CD14-positive monocyte (primary cell): ENCODE data around the gene CCL28. TPM values are rescaled to one million over a fixed set of nuclear protein-coding genes. Genes with fewer than 3 reads are reported as not detected.

ENCODE experiments used
- DNase-seq, 3 donors: peaks; one replicate each; pipeline ENCODE4 v3.0.0-alpha.2; 2011 to 2022
- H2AFZ ChIP-seq: 2 replicates; pipeline ENCODE4 v1.6.0; 2012; ENCODE audit warnings: mild to moderate bottlenecking, low read depth, low read length, inconsistent platforms; ENCODE audit not compliant: insufficient read depth, poor library complexity, severe bottlenecking
- H3K27ac ChIP-seq, 2 donors: 1 replicate in 1 of 2; 2 replicates in 1 of 2; pipeline ENCODE4 v1.5.1; 2012 to 2013; ENCODE audit warnings: low read length in 2 of 2, control low read depth in 1 of 2, inconsistent platforms in 1 of 2, low read depth in 1 of 2, mild to moderate bottlenecking in 1 of 2
- H3K27me3 ChIP-seq, 2 donors: one replicate each; pipeline versions ENCODE4 v1.6.0 to v1.6.1; 2011 to 2013; ENCODE audit warnings: low read length in 2 of 2; ENCODE audit not compliant: control insufficient read depth in 2 of 2, insufficient read depth in 2 of 2
- H3K36me3 ChIP-seq, 2 donors: replicated peaks in 1 of 2; 1 replicate in 1 of 2; 2 replicates in 1 of 2; pipeline versions ENCODE4 v1.5.1 to v1.6.1; 2012 to 2013; ENCODE audit warnings: low read length in 2 of 2, control low read depth in 1 of 2, inconsistent platforms in 1 of 2, mild to moderate bottlenecking in 1 of 2; ENCODE audit not compliant: insufficient read depth in 2 of 2, control insufficient read depth in 1 of 2
- H3K4me1 ChIP-seq, 2 donors: 1 replicate in 1 of 2; 2 replicates in 1 of 2; pipeline versions ENCODE4 v1.5.1 to v1.6.1; 2012 to 2013; ENCODE audit warnings: low read length in 2 of 2, control low read depth in 1 of 2, inconsistent platforms in 1 of 2, mild to moderate bottlenecking in 1 of 2, moderate library complexity in 1 of 2; ENCODE audit not compliant: insufficient read depth in 2 of 2, control insufficient read depth in 1 of 2
- H3K4me2 ChIP-seq: replicated peaks from 2 replicates; pipeline ENCODE3; 2012; ENCODE audit warnings: low read length, moderate library complexity, mild to moderate bottlenecking; ENCODE audit not compliant: poor library complexity, severe bottlenecking; ENCODE audit errors: extremely low read depth
- H3K4me3 ChIP-seq, 3 experiments: fragments of 200-600 bp in 1 of 3; sonication (generic) in 1 of 3; replicated peaks in 1 of 3; 1 replicate in 2 of 3; 2 replicates in 1 of 3; pipeline ENCODE4 v1.5.1; 2011 to 2013; ENCODE audit warnings: low read length in 3 of 3, mild to moderate bottlenecking in 3 of 3, control low read depth in 2 of 3, low read depth in 2 of 3, inconsistent platforms in 1 of 3, moderate library complexity in 1 of 3
- H3K79me2 ChIP-seq: 2 replicates; pipeline ENCODE4 v1.6.0; 2012; ENCODE audit warnings: mild to moderate bottlenecking, control low read depth, inconsistent platforms, low read length, moderate library complexity; ENCODE audit not compliant: insufficient read depth
- H3K9ac ChIP-seq: 2 replicates; pipeline ENCODE4 v1.6.0; 2017; ENCODE audit warnings: low read length, mild to moderate bottlenecking; ENCODE audit not compliant: insufficient read depth, poor library complexity, severe bottlenecking
- H3K9me3 ChIP-seq, 2 donors: replicated peaks in 1 of 2; 1 replicate in 1 of 2; 2 replicates in 1 of 2; pipeline versions ENCODE4 v1.5.1 to v1.6.1; 2012 to 2013; ENCODE audit warnings: low read length in 2 of 2, control low read depth in 1 of 2; ENCODE audit not compliant: control insufficient read depth in 1 of 2, insufficient read depth in 1 of 2
- H4K20me1 ChIP-seq: 2 replicates; pipeline ENCODE4 v1.6.0; 2012; ENCODE audit warnings: mild to moderate bottlenecking, low read length, control low read depth, moderate library complexity; ENCODE audit not compliant: insufficient read depth
- H3K27ac Mint-ChIP-seq, 7 donors: one replicate each; pipeline ENCODE4 v1.8.0; 2020; ENCODE audit warnings: mild to moderate bottlenecking in 7 of 7, mixed read lengths in 7 of 7, moderate library complexity in 6 of 7, inconsistent platforms in 2 of 7
- H3K27me3 Mint-ChIP-seq, 3 donors: one replicate each; pipeline ENCODE4 v1.8.0; 2021 to 2022; ENCODE audit warnings: low read depth in 3 of 3, mild to moderate bottlenecking in 3 of 3, mixed read lengths in 3 of 3, moderate library complexity in 3 of 3, inconsistent platforms in 1 of 3
- H3K36me3 Mint-ChIP-seq, 2 donors: one replicate each; pipeline ENCODE4 v1.8.0; 2020; ENCODE audit warnings: mixed read lengths in 2 of 2, inconsistent platforms in 1 of 2, mild to moderate bottlenecking in 1 of 2
- H3K4me1 Mint-ChIP-seq: one replicate; pipeline ENCODE4 v1.8.0; 2020; ENCODE audit warnings: mild to moderate bottlenecking, mixed read lengths
- H3K4me3 Mint-ChIP-seq, 2 donors: one replicate each; pipeline ENCODE4 v1.8.0; 2020; ENCODE audit warnings: mild to moderate bottlenecking in 2 of 2, mixed read lengths in 2 of 2, moderate library complexity in 1 of 2
- H3K9me3 Mint-ChIP-seq, 7 donors: one replicate each; pipeline ENCODE4 v1.8.0; 2020 to 2022; ENCODE audit warnings: mixed read lengths in 7 of 7, mild to moderate bottlenecking in 6 of 7, moderate library complexity in 6 of 7, inconsistent platforms in 2 of 7
- WGBS: methylation state at CpG from one replicate; pipeline ENCODE4 v1.1.5; 2013; ENCODE audit warnings: missing lambda C conversion rate; ENCODE audit not compliant: insufficient coverage; 5-methylcytosine and 5-hydroxymethylcytosine counted together
- intact Hi-C, 2 donors: fragments of 100-400 bp; cut with micrococcal nuclease; formaldehyde crosslinking; loops; one replicate each; pipeline versions ENCODE4 v1.15.0 to v1.15.1; 2023
- polyA plus RNA-seq, 3 donors: library from polyadenylated mRNA; depleted of rRNA in 1 of 3; unstranded in 2 of 3; stranded (reverse) in 1 of 3; fragments of 300-500 nt in 2 of 3; fragments of >200 nt in 1 of 3; fragmentation: Illumina TruSeq in 2 of 3; gene quantifications; 1 replicate in 2 of 3; 2 replicates in 1 of 3; pipeline ENCODE4 v1.2.3, GENCODE V29; 2012 to 2021
- TF ChIP-seq, protein P1 (sequence below): fragments of 200-600 bp; IDR thresholded peaks from one replicate; pipeline ENCODE4 v1.8.0; 2022; ENCODE audit warnings: antibody characterized with exemption, mild to moderate bottlenecking

Gene CCL28
- polyA plus RNA-seq, 3 donors = 0.10 to 0.51 (median 0.32) TPM

DNA sequence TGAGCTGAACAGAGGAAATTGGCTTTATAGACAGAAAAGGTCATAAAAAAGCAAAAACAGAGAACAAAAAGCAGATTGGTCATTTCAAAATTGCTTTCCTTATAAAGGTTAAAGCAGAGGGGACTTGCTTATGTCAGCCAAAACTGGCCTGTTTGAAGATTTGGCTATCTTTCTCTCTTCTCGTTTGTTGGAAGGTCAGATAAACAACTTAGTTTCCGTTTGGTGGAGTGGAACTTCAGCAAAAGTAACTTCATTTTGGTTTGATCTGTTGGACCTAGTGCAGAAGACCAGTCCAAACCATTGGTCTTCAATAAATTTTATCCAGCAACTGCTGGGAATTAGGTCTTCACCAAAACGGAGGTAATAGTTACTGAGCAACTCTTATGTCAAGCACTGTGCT lies 53.9 kb downstream of the CCL28 start:
- H3K27ac Mint-ChIP-seq = no peak overlapping the region
- H3K4me1 Mint-ChIP-seq = no peaks in the 10 kb centered on the region
- peaks cover 7 to 11% of the 10 kb centered on the region in 2 donors for H3K9me3 ChIP-seq
- DNase-seq = no peak
- no peak overlapping the region for H3K4me3 ChIP-seq
- WGBS = 53% methylated on average over 3 of the region's 3 CpGs
- peaks cover 0 to 7% (median 0%) of the 10 kb centered on the region in 3 donors for H3K27me3 Mint-ChIP-seq
- no peaks in the 10 kb centered on the region for H3K27me3 ChIP-seq
- no peaks in the 10 kb centered on the region for H3K36me3 Mint-ChIP-seq
- H3K9ac ChIP-seq = no peak overlapping the region
- H3K27ac ChIP-seq = no peak overlapping the region
- peaks cover 6 to 18% (median 16%) of the 10 kb centered on the region in 7 donors for H3K9me3 Mint-ChIP-seq
- TF ChIP-seq, protein P1, sequence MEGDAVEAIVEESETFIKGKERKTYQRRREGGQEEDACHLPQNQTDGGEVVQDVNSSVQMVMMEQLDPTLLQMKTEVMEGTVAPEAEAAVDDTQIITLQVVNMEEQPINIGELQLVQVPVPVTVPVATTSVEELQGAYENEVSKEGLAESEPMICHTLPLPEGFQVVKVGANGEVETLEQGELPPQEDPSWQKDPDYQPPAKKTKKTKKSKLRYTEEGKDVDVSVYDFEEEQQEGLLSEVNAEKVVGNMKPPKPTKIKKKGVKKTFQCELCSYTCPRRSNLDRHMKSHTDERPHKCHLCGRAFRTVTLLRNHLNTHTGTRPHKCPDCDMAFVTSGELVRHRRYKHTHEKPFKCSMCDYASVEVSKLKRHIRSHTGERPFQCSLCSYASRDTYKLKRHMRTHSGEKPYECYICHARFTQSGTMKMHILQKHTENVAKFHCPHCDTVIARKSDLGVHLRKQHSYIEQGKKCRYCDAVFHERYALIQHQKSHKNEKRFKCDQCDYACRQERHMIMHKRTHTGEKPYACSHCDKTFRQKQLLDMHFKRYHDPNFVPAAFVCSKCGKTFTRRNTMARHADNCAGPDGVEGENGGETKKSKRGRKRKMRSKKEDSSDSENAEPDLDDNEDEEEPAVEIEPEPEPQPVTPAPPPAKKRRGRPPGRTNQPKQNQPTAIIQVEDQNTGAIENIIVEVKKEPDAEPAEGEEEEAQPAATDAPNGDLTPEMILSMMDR = no peak
- no peak overlapping the region for H2AFZ ChIP-seq
- H3K79me2 ChIP-seq = no peaks in the 10 kb centered on the region
- no peak overlapping the region for H3K4me2 ChIP-seq
- intact Hi-C loops = no loop called here
- no peak overlapping the region for H3K4me3 Mint-ChIP-seq
- no peaks in the 10 kb centered on the region for H3K4me1 ChIP-seq
- no peaks in the 10 kb centered on the region for H4K20me1 ChIP-seq
- H3K36me3 ChIP-seq = no peaks in the 10 kb centered on the region

DNA sequence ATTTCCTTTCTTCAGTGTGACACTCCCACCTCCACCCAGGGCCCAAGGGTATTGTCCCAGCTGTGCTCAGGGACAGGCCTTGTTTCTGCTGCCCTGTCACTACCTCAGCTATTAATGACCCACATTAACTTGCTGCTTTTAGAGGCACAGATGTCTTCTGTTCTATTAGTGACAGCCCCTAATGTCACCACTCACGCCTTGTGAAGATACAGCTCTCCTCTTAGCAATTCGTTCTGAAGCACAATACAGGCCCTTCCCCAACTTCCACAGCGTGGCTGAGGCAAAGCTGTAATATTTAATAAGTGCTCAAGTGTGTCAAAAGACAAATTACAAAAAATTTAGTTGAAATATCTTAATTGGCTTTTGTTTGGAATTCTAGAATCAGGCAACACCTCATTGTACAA lies 54.3 kb downstream of the CCL28 start:
- H3K4me3 Mint-ChIP-seq = no peak overlapping the region
- H3K27me3 Mint-ChIP-seq = peaks cover 0 to 7% (median 0%) of the 10 kb centered on the region in 3 donors
- no peak overlapping the region for H3K27ac Mint-ChIP-seq
- Histone ChIP-seq H2AFZ (no peak overlapping the region), H3K27me3 (no peaks in the 10 kb centered on the region), H3K79me2 (no peaks in the 10 kb centered on the region), H3K4me3 (no peak overlapping the region), H3K4me2 (no peak overlapping the region), H3K9ac (no peak overlapping the region), H3K36me3 (no peaks in the 10 kb centered on the region), H4K20me1 (no peaks in the 10 kb centered on the region), H3K27ac (no peak overlapping the region), H3K4me1 (no peaks in the 10 kb centered on the region), H3K9me3 (peaks cover 7 to 11% of the 10 kb centered on the region in 2 donors)
- H3K36me3 Mint-ChIP-seq = no peaks in the 10 kb centered on the region
- DNase-seq = no peak
- WGBS = no CpG with 5 or more reads among the region's 3 CpGs
- no peaks in the 10 kb centered on the region for H3K4me1 Mint-ChIP-seq
- TF ChIP-seq, protein P1 = no peak
- intact Hi-C loops = no loop called here
- H3K9me3 Mint-ChIP-seq = peaks cover 6 to 18% (median 16%) of the 10 kb centered on the region in 7 donors
